HTERT RPE-1 (cell line): Measurements from ENCODE around the gene C4orf50.
"Not testable (repeated sequence)": the region's sequence is repeated elsewhere in the genome, so short reads cannot be mapped to it uniquely, and the experiment has no call there.

Experiments used
- in situ Hi-C: fragments of 300-500 bp; cut with MboI; formaldehyde crosslinking; loops from 4 replicates; pipeline ENCODE4 v1.14.3; 2020; ENCODE audit warnings: low sequenced_read_pairs

Gene C4orf50

GRCh38 chr4:5995901-5996623 lies 22.2 kb downstream of the C4orf50 start:
- in situ Hi-C loops, result no loop called here

- in situ Hi-C loops, result no loop called here
Measured at GRCh38 chr4:5993876-5994811, 24.1 kb downstream of the C4orf50 start.

- in situ Hi-C loops, result not testable (repeated sequence)
Measured at GRCh38 chr4:5993346-5993745, 24.9 kb downstream of the C4orf50 start.

- in situ Hi-C loops, result no loop called here
Measured at GRCh38 chr4:5992828-5993321, 25.4 kb downstream of the C4orf50 start.

- in situ Hi-C loops, result no loop called here
Measured at GRCh38 chr4:5992171-5992827, 25.9 kb downstream of the C4orf50 start.

- in situ Hi-C loops, result no loop called here
Measured at GRCh38 chr4:5991405-5991804, 26.8 kb downstream of the C4orf50 start.

GRCh38 chr4:5990446-5991160 lies 27.6 kb downstream of the C4orf50 start:
- in situ Hi-C loops, result no loop called here

GRCh38 chr4:5989236-5990225 lies 28.7 kb downstream of the C4orf50 start:
- in situ Hi-C loops, result no loop called here

- in situ Hi-C loops, result no loop called here
Measured at GRCh38 chr4:5988086-5988845, 30.0 kb downstream of the C4orf50 start.

- in situ Hi-C loops, result no loop called here
Measured at GRCh38 chr4:5984843-5985242, 33.4 kb downstream of the C4orf50 start.

- in situ Hi-C loops, result no loop called here
Measured at GRCh38 chr4:5982156-5982973, 35.9 kb downstream of the C4orf50 start.

GRCh38 chr4:5980436-5981155 lies 37.6 kb downstream of the C4orf50 start:
- in situ Hi-C loops, result no loop called here

GRCh38 chr4:5979981-5980380 lies 38.2 kb downstream of the C4orf50 start:
- in situ Hi-C loops, result no loop called here

- in situ Hi-C loops, result no loop called here
Measured at GRCh38 chr4:5976921-5977320, 41.3 kb downstream of the C4orf50 start.

GRCh38 chr4:5976431-5976830 lies 41.8 kb downstream of the C4orf50 start:
- in situ Hi-C loops, result no loop called here

GRCh38 chr4:5974321-5974720 lies 43.9 kb downstream of the C4orf50 start:
- in situ Hi-C loops, result no loop called here

- in situ Hi-C loops, result no loop called here
Measured at GRCh38 chr4:5973486-5974220, 44.6 kb downstream of the C4orf50 start.
